Activated CD4-positive, alpha-beta T cell treated with anti-CD3 and anti-CD28 coated beads for 4 hours (primary cell): Measurements from ENCODE around the gene ATAD3A.
"Not testable (repeated sequence)": the region's sequence is repeated elsewhere in the genome, so short reads cannot be mapped to it uniquely, and the experiment has no call there.

Source experiments
- DNase-seq, 2 donors: peaks; one replicate each; pipeline ENCODE4 v3.0.0-alpha.2; 2020

Gene ATAD3A

DNA sequence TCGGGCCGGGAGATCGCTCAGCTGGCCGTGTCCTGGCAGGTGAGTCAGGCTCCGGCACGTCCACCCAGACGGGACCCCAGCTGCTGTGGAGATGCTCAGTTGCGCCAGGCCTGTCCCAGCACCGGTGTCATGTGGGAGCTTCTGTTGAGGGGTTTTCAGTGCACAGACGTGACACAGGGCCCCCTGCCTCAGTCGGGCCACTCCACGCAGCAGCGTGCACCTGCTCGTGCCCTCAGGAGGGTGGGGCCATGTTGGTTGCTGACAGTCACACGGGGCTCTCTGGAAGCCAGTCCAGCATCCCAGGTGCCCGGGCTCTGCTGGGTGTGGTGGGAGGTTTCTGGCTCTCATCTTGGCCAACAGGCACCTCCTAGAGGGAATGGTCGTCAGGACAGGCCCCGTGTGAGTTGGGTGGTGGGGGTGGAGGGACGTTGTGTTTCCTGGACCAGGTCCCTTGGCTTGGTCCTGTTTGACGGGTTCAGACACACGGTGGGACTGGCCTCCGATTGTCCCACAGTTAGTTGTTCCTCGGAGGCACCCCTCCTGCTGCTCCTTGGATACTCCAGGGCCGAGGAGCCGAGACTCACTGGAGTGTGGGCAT is 21.2 kb upstream of the ATAD3A start:
- no peak for DNase-seq

DNA sequence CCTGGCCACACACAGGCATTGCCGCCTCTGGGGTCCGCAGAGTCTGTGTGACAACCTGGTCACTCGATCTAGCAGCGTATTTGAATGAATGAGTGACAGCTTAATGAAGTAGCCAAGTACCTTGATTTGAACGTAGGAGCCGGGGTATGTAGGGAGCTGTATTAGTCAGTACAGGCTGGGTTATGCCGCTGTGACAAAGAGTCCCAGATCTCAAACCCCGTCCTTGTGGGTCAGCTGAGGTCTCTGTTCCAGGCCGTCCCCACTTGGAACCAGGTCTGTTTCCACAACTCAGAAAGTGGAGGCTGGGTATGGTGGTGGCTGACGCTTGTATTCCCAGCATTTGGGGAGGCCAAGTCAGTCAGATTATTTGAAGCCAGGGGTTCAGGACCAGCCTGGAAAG is 20.4 kb upstream of the ATAD3A start:
- DNase-seq = no peak

DNA sequence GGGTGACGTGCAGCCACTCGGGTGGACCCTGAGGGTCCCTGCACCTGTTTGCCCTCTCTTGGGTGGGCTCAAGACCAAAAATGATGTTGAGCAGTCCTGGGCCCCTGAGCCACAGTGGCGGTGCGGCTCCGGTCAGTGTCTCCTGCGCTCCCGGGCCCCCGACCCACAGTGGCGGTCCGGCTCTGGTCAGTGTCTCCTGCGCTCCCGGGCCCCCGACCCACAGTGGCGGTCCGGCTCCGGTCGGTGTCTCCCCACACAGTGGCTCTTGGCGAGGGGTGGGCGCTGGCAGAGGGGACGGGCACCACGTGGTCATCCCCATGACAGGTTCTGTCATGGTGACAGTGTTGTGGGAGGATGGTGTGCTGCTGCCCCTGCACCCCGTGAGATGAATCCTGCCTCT is 17.7 kb upstream of the ATAD3A start:
- DNase-seq = not testable (repeated sequence)

DNA sequence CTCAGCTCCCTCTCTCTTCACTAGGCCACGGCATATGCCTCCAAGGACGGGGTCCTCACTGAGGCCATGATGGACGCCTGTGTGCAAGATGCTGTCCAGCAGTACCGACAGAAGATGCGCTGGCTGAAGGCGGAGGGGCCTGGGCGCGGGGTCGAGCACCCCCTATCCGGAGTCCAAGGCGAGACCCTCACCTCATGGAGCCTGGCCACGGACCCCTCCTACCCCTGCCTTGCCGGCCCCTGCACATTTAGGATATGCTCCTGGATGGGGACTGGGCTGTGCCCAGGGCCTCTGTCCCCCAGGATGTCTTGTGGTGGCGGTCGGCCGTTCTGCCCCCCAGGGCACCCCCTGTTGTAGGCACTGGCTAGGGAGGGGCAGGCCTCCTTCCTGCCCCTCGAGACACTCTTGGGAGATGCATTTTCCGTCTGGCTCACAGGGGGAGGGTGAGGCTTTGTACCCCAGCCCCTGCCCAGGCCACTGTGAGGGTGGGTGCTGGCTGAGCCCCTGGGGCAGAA is 16.4 kb upstream of the ATAD3A start:
- not testable (repeated sequence) for DNase-seq

- DNase-seq = peak; percentile 62 to 64
Observed at GRCh38 chr1:1504777-1505365, 7.1 kb upstream of the ATAD3A start.

- DNase-seq = not testable (repeated sequence)
Observed at GRCh38 chr1:1505366-1505798, 6.6 kb upstream of the ATAD3A start.

- not testable (repeated sequence) for DNase-seq
Observed at GRCh38 chr1:1505801-1506200, 6.2 kb upstream of the ATAD3A start.

GRCh38 chr1:1507305-1507704 is 4.7 kb upstream of the ATAD3A start:
- no peak for DNase-seq

GRCh38 chr1:1508775-1509464 is 3.0 kb upstream of the ATAD3A start:
- not testable (repeated sequence) for DNase-seq

DNA sequence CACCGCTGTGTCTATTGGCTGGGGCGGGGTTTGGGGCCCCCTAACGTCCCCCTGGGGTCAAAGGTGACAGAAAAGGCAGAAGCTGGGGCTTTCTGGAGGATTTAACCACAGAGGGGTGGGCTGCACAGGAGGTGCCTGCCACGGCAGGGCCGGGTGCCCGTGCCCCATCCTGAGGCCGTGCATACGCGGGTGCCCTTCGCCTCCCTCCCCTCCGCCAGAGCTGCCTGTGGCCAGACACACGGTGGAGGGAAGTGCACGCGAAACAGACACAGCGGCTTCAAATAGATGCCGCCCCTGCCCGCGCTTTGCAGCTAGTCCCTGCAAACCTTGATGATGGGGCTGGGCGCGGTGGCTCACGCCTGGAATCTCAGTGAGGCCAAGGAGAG is 2.5 kb upstream of the ATAD3A start:
- DNase-seq = not testable (repeated sequence)

- DNase-seq = no peak
Observed at GRCh38 chr1:1510912-1511532, 940 bp upstream of the ATAD3A start.

DNA sequence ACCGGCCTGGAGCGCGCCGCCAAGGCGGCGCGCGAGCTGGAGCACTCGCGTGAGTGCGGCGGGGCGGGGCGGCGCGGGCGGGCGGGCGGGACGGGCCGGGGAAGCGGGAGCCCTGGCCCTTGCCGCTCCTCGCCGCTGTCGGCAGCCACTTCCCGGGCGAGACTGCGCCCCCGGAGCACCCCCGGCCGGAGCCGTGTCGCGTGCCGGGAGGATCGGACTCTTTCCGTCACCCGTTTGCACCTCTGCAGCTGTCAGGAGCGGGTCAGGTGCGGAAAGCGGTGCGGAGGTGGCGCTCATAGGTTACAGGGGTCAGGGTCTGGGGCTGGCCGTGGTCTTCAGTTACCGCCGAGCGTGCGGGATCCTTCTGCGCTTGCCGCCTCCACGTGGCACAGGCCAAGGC is 463 bp downstream of the ATAD3A start:
- peak in 1 of 2 donors; percentile 32 for DNase-seq

- not testable (repeated sequence) for DNase-seq
Observed at GRCh38 chr1:1513675-1514074, 1.7 kb downstream of the ATAD3A start.

- not testable (repeated sequence) for DNase-seq
Observed at GRCh38 chr1:1514376-1514775, 2.4 kb downstream of the ATAD3A start.

DNA sequence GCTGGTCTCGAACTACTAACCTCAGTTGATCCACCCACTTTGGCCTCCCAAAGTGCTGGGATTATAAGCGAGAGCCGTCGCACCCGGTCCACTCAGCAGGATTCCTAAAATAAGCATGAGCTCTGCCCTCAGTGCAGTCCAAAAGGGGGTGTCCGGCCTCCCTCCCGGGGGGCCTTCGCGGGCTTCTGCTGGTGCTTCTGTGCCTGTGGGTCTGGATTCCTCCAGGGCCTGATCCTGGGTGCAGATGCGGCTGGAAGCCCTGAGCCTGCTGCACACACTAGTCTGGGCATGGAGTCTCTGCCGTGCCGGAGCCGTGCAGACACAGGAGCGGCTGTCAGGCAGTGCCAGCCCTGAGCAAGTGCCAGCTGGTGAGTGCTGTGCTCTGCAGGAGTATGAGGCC is 5.0 kb downstream of the ATAD3A start:
- DNase-seq = not testable (repeated sequence)

DNA sequence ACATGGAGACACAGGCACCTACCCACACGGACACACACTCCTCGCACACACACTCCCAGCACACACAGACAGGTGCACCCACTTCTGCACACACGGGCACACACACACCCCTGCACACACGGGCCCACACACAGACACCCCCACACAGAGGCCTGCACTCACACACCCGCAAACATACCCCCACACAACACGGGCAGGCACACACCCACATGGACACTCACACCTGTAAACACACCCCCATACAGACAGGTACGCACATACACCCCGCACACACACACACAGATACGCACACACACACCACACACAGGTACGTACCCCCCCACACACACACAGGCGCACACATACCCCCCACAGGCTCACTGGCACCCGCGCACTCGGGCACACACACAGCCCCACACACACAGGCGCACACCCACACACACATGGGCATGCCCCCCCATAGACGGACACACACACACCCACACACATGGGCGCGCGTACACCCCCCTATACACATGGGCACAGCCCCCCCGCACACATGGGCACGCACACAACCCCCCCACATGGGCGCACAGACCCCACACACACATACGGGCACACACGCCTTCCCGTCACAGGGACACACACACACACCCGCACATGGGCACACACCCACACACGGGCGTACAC is 6.1 kb downstream of the ATAD3A start:
- no peak for DNase-seq

GRCh38 chr1:1518621-1519007 is 6.7 kb downstream of the ATAD3A start:
- not testable (repeated sequence) for DNase-seq

- not testable (repeated sequence) for DNase-seq
Observed at GRCh38 chr1:1519805-1520505, 8.0 kb downstream of the ATAD3A start.

GRCh38 chr1:1521331-1521730 is 9.4 kb downstream of the ATAD3A start:
- no peak for DNase-seq

- DNase-seq = not testable (repeated sequence)
Observed at GRCh38 chr1:1522536-1522935, 10.6 kb downstream of the ATAD3A start.

GRCh38 chr1:1523226-1523625 is 11.3 kb downstream of the ATAD3A start:
- not testable (repeated sequence) for DNase-seq

GRCh38 chr1:1523651-1524050 is 11.7 kb downstream of the ATAD3A start:
- DNase-seq = not testable (repeated sequence)
